Activated CD8-positive, alpha-beta memory T cell treated with anti-CD3 and anti-CD28 coated beads for 48 hours (primary cell): ENCODE measurements around the gene VRK2.
"Not testable (repeated sequence)": the region's sequence is repeated elsewhere in the genome, so short reads cannot be mapped to it uniquely, and the experiment has no call there.

Source experiments
- DNase-seq, 3 experiments: peaks; one replicate each; pipeline ENCODE4 v3.0.0-alpha.2; 2020; ENCODE audit warnings: low read depth in 2 of 3, low spot score in 2 of 3

The VRK2 gene

GRCh38 chr2:58107803-58108710 lies 61.5 kb downstream of the VRK2 start:
- no peak for DNase-seq

- DNase-seq = no peak
Observed at GRCh38 chr2:58109481-58109880, 62.9 kb downstream of the VRK2 start.

GRCh38 chr2:58110765-58111164 lies 64.2 kb downstream of the VRK2 start:
- no peak for DNase-seq

- not testable (repeated sequence) for DNase-seq
Observed at GRCh38 chr2:58113563-58113962, 67.0 kb downstream of the VRK2 start.

- DNase-seq = no peak
Observed at GRCh38 chr2:58120626-58121229, 74.1 kb downstream of the VRK2 start.

- no peak for DNase-seq
Observed at GRCh38 chr2:58122040-58122439, 75.4 kb downstream of the VRK2 start.

- DNase-seq = no peak
Observed at GRCh38 chr2:58122540-58122939, 75.9 kb downstream of the VRK2 start.

- DNase-seq = no peak
Observed at GRCh38 chr2:58127111-58127510, 80.5 kb downstream of the VRK2 start.

GRCh38 chr2:58130238-58130637 lies 83.6 kb downstream of the VRK2 start:
- no peak for DNase-seq

GRCh38 chr2:58131191-58132011 lies 84.8 kb downstream of the VRK2 start:
- no peak for DNase-seq

- DNase-seq = no peak
Observed at GRCh38 chr2:58133395-58133794, 86.8 kb downstream of the VRK2 start.

GRCh38 chr2:58135861-58136260 lies 89.3 kb downstream of the VRK2 start:
- no peak for DNase-seq

GRCh38 chr2:58137221-58137620 lies 90.6 kb downstream of the VRK2 start:
- DNase-seq = no peak

GRCh38 chr2:58137856-58138255 lies 91.2 kb downstream of the VRK2 start:
- no peak for DNase-seq

- no peak for DNase-seq
Observed at GRCh38 chr2:58138396-58139030, 91.9 kb downstream of the VRK2 start.

- no peak for DNase-seq
Observed at GRCh38 chr2:58140508-58141072, 94.0 kb downstream of the VRK2 start.

GRCh38 chr2:58145769-58146168 lies 99.2 kb downstream of the VRK2 start:
- not testable (repeated sequence) for DNase-seq

GRCh38 chr2:58146707-58147106 lies 100.1 kb downstream of the VRK2 start:
- DNase-seq = no peak

GRCh38 chr2:58155160-58155778 lies 108.7 kb downstream of the VRK2 start:
- no peak for DNase-seq

- DNase-seq = no peak
Observed at GRCh38 chr2:58156780-58157179, 110.2 kb downstream of the VRK2 start.
